ENCODE results near the gene MRAP2. TPM values are rescaled to one million over a fixed set of nuclear protein-coding genes. Genes with fewer than 3 reads are reported as not detected.
"Not testable (repeated sequence)": the region's sequence is repeated elsewhere in the genome, so short reads cannot be mapped to it uniquely, and the experiment has no call there.

MRAP2 gene
- polyA plus RNA-seq, 3 donors: not detected

DNA sequence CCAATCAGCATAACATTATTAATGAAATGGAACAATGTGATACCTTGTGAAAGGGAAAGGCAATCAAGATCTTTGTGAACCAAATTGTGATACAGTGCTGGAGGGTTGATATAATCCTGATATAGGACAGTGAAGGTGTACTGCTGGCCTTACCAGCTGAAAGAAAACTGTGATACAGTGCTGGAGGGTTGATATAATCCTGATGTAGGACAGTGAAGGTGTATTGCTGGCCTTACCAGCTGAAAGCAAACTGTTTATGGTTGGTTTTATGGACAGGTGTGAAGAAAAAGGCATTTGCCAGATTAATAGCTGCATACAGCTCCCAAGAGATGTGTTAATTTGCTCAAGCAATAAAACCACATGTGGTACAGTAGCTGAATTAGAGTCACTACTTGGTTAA, 73.9 kb downstream of the MRAP2 start:
- Histone ChIP-seq H4K20me1 (ENCODE audit: insufficient read depth, low read length) (no peaks in the 10 kb centered on the region), H3K27me3 (ENCODE audit: control insufficient read depth in 2 of 2, insufficient read depth in 2 of 2, low read length in 2 of 2) (no peaks in the 10 kb centered on the region), H3K27ac (ENCODE audit: low read depth in 1 of 2, low read length in 2 of 2) (no peak overlapping the region), H3K79me2 (ENCODE audit: insufficient read depth, low read length) (no peaks in the 10 kb centered on the region), H2AFZ (ENCODE audit: insufficient read depth, low read depth, low read length, poor library complexity, severe bottlenecking) (no peak overlapping the region), H3K4me2 (replicated peaks; ENCODE audit: extremely low read depth, low read length, poor library complexity, severe bottlenecking) (no peak overlapping the region), H3K36me3 (replicated peaks in 1 of 2; ENCODE audit: control insufficient read depth in 1 of 2, insufficient read depth in 2 of 2, low read length in 2 of 2) (no peaks in the 10 kb centered on the region), H3K9me3 (replicated peaks in 1 of 2; ENCODE audit: control insufficient read depth in 1 of 2, insufficient read depth in 1 of 2, low read length in 2 of 2) (peaks cover 3 to 6% of the 10 kb centered on the region in 2 donors), H3K4me3 (replicated peaks in 1 of 3; ENCODE audit: low read depth in 2 of 3, low read length in 3 of 3) (no peak overlapping the region), H3K4me1 (ENCODE audit: control insufficient read depth in 1 of 2, insufficient read depth in 2 of 2, low read length in 2 of 2) (no peaks in the 10 kb centered on the region), H3K9ac (ENCODE audit: insufficient read depth, low read length, poor library complexity, severe bottlenecking) (no peak overlapping the region)
- Mint-ChIP-seq H3K27ac (no peak overlapping the region), H3K27me3 (ENCODE audit: low read depth in 3 of 3) (peaks cover 0 to under 1% (median 0%) of the 10 kb centered on the region in 3 donors), H3K36me3 (no peaks in the 10 kb centered on the region), H3K9me3 (peaks cover 6 to 14% (median 11%) of the 10 kb centered on the region in 7 donors), H3K4me1 (no peaks in the 10 kb centered on the region), H3K4me3 (no peak overlapping the region)
- intact Hi-C loops (cut with micrococcal nuclease): no loop called here
- no peak for DNase-seq
- TF ChIP-seq, protein P1, sequence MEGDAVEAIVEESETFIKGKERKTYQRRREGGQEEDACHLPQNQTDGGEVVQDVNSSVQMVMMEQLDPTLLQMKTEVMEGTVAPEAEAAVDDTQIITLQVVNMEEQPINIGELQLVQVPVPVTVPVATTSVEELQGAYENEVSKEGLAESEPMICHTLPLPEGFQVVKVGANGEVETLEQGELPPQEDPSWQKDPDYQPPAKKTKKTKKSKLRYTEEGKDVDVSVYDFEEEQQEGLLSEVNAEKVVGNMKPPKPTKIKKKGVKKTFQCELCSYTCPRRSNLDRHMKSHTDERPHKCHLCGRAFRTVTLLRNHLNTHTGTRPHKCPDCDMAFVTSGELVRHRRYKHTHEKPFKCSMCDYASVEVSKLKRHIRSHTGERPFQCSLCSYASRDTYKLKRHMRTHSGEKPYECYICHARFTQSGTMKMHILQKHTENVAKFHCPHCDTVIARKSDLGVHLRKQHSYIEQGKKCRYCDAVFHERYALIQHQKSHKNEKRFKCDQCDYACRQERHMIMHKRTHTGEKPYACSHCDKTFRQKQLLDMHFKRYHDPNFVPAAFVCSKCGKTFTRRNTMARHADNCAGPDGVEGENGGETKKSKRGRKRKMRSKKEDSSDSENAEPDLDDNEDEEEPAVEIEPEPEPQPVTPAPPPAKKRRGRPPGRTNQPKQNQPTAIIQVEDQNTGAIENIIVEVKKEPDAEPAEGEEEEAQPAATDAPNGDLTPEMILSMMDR (IDR thresholded peaks at IDR 0.05): no peak

DNA sequence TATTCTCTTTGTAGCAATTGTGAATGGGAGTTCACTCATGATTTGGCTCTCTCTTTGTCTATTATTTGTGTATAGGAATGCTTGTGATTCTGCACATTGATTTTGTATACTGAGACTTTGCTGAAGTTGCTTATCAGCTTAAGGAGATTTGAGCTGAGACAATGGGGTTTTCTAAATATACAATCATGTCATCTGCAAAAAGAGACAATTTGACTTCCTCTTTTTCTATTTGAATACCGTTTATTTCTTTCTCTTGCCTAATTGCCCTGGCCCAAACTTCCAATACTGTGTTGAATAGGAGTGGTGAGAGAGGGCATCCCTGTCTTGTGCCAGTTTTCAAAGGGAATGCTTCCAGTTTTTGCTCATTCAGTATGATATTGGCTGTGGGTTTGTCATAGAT, 77.8 kb downstream of the MRAP2 start:
- DNase-seq; H3K4me3 Mint-ChIP-seq; H3K4me1 ChIP-seq (ENCODE audit: control insufficient read depth in 1 of 2, insufficient read depth in 2 of 2, low read length in 2 of 2); H3K79me2 ChIP-seq (ENCODE audit: insufficient read depth, low read length); H3K4me1 Mint-ChIP-seq; H3K4me3 ChIP-seq (replicated peaks in 1 of 3; ENCODE audit: low read depth in 2 of 3, low read length in 3 of 3); H2AFZ ChIP-seq (ENCODE audit: insufficient read depth, low read depth, low read length, poor library complexity, severe bottlenecking); H3K36me3 ChIP-seq (replicated peaks in 1 of 2; ENCODE audit: control insufficient read depth in 1 of 2, insufficient read depth in 2 of 2, low read length in 2 of 2); intact Hi-C loops (cut with micrococcal nuclease); H4K20me1 ChIP-seq (ENCODE audit: insufficient read depth, low read length); H3K27ac Mint-ChIP-seq; H3K27me3 Mint-ChIP-seq (ENCODE audit: low read depth in 3 of 3); H3K27me3 ChIP-seq (ENCODE audit: control insufficient read depth in 2 of 2, insufficient read depth in 2 of 2, low read length in 2 of 2); H3K4me2 ChIP-seq (replicated peaks; ENCODE audit: extremely low read depth, low read length, poor library complexity, severe bottlenecking); H3K27ac ChIP-seq (ENCODE audit: low read depth in 1 of 2, low read length in 2 of 2); H3K9ac ChIP-seq (ENCODE audit: insufficient read depth, low read length, poor library complexity, severe bottlenecking); H3K36me3 Mint-ChIP-seq: not testable (repeated sequence)
- peaks cover 10 to 25% (median 17%) of the 10 kb centered on the region in 7 donors for H3K9me3 Mint-ChIP-seq
- H3K9me3 ChIP-seq (replicated peaks in 1 of 2; ENCODE audit: control insufficient read depth in 1 of 2, insufficient read depth in 1 of 2, low read length in 2 of 2): peaks cover 2 to 12% of the 10 kb centered on the region in 2 donors
- WGBS (ENCODE audit: insufficient coverage): no CpG with 5 or more reads among the region's 1 CpG

DNA sequence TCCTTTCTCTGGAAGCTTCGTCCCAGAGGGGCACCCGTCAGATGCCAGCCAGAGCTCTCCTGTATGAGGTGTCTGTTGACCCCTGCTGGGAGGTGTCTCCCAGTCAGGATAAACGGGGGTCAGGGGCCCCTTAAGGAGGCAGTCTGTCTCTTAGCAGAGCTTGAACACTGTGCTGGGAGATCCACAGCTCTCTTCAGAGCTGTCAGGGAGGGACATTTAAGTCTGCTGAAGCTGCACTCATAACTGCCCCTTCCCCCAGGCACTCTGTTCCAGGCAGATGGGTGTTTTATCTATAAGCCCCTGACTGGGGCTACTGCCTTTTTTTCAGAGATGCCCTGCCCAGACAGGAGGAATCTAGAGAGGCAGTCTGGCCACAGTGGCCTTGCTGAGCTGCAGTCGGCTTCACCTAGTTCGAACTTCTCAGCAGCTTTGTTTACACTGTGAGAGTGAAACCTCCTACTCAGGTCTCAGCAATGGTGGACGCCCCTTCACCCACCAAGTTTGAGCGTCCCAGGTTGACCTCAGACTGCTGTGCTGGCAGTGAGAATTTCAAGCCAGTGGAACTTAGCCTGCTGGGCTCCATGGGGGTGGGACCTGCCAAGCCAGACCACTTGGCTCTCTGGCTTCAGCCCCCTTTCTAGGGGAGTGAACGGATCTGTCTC, 81.5 kb downstream of the MRAP2 start:
- H3K9ac ChIP-seq (ENCODE audit: insufficient read depth, low read length, poor library complexity, severe bottlenecking): not testable (repeated sequence)

More for the DNA sequence above, 81.5 kb downstream of the MRAP2 start:
- H3K36me3 ChIP-seq (replicated peaks in 1 of 2; ENCODE audit: control insufficient read depth in 1 of 2, insufficient read depth in 2 of 2, low read length in 2 of 2); H3K27me3 ChIP-seq (ENCODE audit: control insufficient read depth in 2 of 2, insufficient read depth in 2 of 2, low read length in 2 of 2); H3K4me3 ChIP-seq (replicated peaks in 1 of 3; ENCODE audit: low read depth in 2 of 3, low read length in 3 of 3); H3K4me2 ChIP-seq (replicated peaks; ENCODE audit: extremely low read depth, low read length, poor library complexity, severe bottlenecking); H3K79me2 ChIP-seq (ENCODE audit: insufficient read depth, low read length); H3K36me3 Mint-ChIP-seq; H3K27me3 Mint-ChIP-seq (ENCODE audit: low read depth in 3 of 3); DNase-seq; intact Hi-C loops (cut with micrococcal nuclease); H3K27ac ChIP-seq (ENCODE audit: low read depth in 1 of 2, low read length in 2 of 2); H3K4me3 Mint-ChIP-seq; H3K4me1 Mint-ChIP-seq; H2AFZ ChIP-seq (ENCODE audit: insufficient read depth, low read depth, low read length, poor library complexity, severe bottlenecking); H3K27ac Mint-ChIP-seq; H3K4me1 ChIP-seq (ENCODE audit: control insufficient read depth in 1 of 2, insufficient read depth in 2 of 2, low read length in 2 of 2); H4K20me1 ChIP-seq (ENCODE audit: insufficient read depth, low read length): not testable (repeated sequence)
- H3K9me3 ChIP-seq (replicated peaks in 1 of 2; ENCODE audit: control insufficient read depth in 1 of 2, insufficient read depth in 1 of 2, low read length in 2 of 2): peaks cover 0 to 18% of the 10 kb centered on the region in 2 donors
- WGBS (ENCODE audit: insufficient coverage): 89% methylated on average over 6 of the region's 8 CpGs
- H3K9me3 Mint-ChIP-seq: peaks cover 13 to 30% (median 20%) of the 10 kb centered on the region in 7 donors

Measured in CD14-positive monocyte (primary cell).